GM12873 (cell line): ENCODE results near the gene MPZ.

Experiments
- CTCF ChIP-seq: IDR thresholded peaks from 2 replicates; pipeline ENCODE4 v1.5.1; 2012; ENCODE audit warnings: low read depth, mild to moderate bottlenecking, moderate library complexity, low read length, control low read depth; ENCODE audit not compliant: insufficient read depth; ENCODE audit errors: missing control alignments

MPZ gene

DNA sequence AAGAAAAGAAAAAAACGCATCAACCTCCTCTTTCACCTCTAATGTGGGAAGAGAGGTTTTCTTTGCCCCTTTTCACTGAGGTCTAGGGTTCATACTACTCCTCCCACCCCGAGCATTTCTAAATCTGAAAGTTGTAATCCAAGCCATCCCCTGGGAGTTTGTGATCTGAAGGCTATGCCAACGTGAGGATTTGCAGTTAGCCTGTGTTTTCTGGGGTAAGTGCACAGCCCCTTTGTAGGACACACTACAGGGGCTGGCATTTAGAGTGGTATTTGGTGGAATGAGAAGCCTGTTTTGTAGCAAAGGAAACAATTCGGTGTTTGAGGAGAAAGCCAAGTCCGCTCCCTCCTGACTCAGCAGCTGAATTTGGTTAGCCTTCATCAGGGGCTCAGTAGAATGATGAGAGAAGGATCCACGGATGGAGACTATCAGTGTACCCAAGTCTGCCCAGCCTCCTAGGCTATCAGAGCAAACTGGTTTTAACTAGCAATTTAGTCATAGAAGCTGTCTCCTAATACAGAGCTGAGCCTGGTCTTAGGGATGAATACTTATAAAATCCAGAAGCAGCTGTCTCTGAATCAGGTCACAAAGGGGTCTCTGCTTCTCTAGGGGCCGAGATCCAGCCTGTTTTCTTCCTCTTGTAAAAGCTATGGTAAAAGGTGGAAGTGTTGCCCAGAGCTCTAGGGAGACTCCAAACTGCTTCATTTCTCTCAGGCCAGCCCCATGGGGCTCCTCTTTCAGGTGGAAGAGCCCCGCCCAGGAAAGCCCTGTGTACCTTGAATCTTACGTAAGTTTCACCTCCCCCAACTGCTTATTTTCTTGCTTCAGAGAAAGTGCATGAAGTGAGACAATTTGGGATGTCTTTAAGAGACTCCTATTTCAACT is 49.1 kb downstream of the MPZ start:
- TF ChIP-seq CTCF, result no peak

- TF ChIP-seq CTCF, result no peak
Observed at GRCh38 chr1:161259765-161260164, 50.0 kb downstream of the MPZ start.

DNA sequence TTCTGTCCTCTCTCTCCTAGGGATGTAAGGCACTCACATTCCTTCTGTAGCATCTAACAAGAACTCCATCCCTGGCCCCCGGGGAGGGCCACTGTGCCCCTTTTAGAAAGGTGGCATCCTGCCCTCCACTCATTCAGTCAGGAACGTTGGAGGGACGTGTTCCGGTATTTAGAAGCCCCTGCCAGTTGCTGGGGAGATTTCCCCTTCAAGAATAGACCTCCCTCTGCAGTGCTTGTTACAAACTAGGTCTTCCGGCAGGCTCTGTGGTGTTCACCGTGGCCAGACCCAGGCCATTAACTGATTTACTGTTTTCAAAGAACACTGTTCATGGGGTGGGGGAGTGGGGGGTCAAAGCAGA is 50.4 kb downstream of the MPZ start:
- TF ChIP-seq CTCF, result no peak

DNA sequence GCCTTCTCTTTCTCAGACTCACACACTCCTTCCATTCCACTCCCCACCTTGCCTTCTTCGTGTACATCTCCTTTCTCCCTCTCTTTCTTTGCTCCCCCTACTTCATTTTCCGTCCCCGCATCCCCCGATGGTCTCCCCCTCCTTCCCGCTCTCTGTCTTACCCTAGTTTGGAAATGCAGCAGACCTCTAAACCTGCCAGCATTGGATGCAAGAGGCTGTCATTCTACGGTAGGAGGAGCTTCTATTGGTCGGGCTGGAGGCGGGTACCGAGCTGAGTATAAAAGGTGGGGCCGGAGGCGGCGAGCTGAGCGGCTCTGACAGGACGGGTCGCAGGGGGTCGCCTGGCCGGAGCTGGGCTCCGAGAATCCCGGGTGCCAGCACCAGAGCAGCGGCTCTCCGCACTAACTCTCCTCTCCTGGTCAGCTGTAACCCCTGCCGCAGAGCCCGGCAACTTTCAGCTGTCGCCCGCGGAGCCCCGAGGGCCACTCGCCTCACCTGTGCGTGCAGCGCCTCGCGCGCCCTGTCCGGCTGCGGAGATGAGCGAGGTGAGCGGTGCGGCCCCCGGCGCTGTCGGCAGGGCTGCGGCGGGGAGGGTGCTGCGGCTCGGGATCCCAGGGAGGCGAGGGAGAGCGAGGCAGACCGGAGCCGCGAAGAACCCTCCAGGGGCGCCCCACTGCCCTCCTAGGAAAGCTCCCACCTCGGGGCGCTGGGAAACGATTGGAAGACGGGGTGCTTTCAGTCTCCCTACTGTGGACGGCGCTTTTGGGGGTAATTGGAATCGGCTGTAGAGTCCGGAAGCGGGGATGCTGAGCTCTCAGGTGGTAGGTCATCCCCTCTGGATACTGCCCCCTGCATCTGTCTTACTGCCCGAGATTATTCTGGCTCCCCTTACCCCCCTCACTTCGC is 51.1 kb downstream of the MPZ start, which contains the start of gene PCP4L1:
PCP4L1 (plus strand) TSS at position 307 of the 906 bp plus-strand sequence; CDS start at position 537, 230 bp downstream.
- no peak for TF ChIP-seq CTCF
